Measurements from ENCODE around the gene DNASE2.
A peak's percentile ranks its signal among the peaks of the same experiment; 100 is the strongest.

The DNASE2 gene

DNA sequence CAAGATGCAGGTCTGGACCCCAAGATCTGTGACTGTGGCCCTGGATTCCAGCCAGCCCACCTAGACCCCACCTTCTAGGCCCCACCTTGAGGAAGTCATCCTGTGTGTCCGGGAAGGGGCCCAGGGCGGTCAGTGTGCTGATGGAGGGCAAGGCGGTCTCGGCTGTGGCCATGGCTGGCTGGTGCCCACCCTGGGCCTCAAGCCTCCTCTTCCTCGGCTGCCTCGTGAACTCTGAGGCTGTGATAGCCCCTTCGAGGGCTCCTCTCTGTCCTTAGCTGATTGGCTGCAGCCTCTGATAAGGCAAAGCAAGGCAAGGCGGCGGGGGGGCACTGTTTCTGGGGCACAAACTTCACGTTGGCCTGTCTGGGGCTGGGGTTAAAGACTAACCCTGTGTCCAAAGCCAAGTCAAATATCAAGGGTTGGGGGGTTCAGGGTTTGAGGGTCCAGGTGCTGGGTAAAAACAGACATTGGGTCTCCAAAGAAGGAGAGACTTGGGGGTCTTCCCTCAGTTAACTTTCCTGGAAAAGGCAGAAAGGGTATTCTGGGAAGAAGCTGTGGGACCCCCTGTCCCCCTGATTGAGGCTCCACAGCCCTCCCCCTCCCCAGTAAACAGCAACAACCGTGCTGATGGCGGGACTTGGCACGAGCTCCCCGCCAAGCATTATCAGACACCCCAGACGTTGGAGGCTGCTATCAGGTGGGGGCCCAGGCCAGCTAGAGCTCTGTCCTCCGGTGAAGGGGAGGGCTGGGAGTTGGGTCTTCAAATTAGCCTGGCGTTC is 5.9 kb upstream of the DNASE2 start, which contains the start of gene KLF1:
TSS of gene KLF1 (minus strand) at position 233 of the 779 bp plus-strand sequence. CDS start at position 172, 61 bp downstream.
- Histone ChIP-seq H3K4me3 (ENCODE audit: low read depth in 1 of 2, low read length in 2 of 2) (peak within 1 kb of the TSS; percentile 51 to 67), H3K9ac (ENCODE audit: low read depth in 1 of 2, low read length in 2 of 2) (peak within 1 kb of the TSS; percentile 6 to 38), H3K4me1 (ENCODE audit: control insufficient read depth in 1 of 2, insufficient read depth in 2 of 2, low read length in 2 of 2) (peaks cover 12 to 25% of the 10 kb centered on the region in 2 donors), H3K27me3 (ENCODE audit: control insufficient read depth in 1 of 2, insufficient read depth in 2 of 2, low read length in 2 of 2) (no peaks in the 10 kb centered on the region), H3K9me3 (ENCODE audit: control insufficient read depth in 1 of 2, low read length in 2 of 2) (peaks cover 8 to 13% of the 10 kb centered on the region in 2 donors), H3K27ac (ENCODE audit: low read depth, low read length) (no peak within 1 kb of the TSS), H3K36me3 (ENCODE audit: control insufficient read depth in 1 of 2, insufficient read depth in 2 of 2, low read length in 2 of 2) (no peaks in the 10 kb centered on the region)

DNA sequence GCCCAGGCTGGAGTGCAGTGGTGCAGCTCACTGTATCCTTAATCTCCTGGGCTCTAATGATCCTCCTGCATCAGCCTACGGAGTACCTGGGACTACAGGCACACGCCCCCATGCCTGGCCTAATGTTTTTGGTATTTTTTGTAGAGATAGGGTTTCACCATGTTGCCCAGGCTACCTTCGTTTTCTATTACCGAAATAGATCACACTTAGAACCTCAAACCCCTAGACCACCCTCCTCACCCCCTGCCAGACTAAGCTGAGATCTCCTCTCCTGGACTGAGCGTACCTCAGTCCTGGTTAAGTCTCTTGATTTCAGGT is 5.4 kb upstream of the DNASE2 start:
- no peak overlapping the region for H3K9ac ChIP-seq (ENCODE audit: low read depth in 1 of 2, low read length in 2 of 2)
- H3K4me1 ChIP-seq (ENCODE audit: control insufficient read depth in 1 of 2, insufficient read depth in 2 of 2, low read length in 2 of 2), result peaks cover 7 to 20% of the 10 kb centered on the region in 2 donors
- H3K4me3 ChIP-seq (ENCODE audit: low read depth in 1 of 2, low read length in 2 of 2), result no peak overlapping the region
- no peak overlapping the region for H3K27ac ChIP-seq (ENCODE audit: low read depth, low read length)
- H3K36me3 ChIP-seq (ENCODE audit: control insufficient read depth in 1 of 2, insufficient read depth in 2 of 2, low read length in 2 of 2), result no peaks in the 10 kb centered on the region
- peaks cover 8 to 13% of the 10 kb centered on the region in 2 donors for H3K9me3 ChIP-seq (ENCODE audit: control insufficient read depth in 1 of 2, low read length in 2 of 2)
- no peaks in the 10 kb centered on the region for H3K27me3 ChIP-seq (ENCODE audit: control insufficient read depth in 1 of 2, insufficient read depth in 2 of 2, low read length in 2 of 2)

DNA sequence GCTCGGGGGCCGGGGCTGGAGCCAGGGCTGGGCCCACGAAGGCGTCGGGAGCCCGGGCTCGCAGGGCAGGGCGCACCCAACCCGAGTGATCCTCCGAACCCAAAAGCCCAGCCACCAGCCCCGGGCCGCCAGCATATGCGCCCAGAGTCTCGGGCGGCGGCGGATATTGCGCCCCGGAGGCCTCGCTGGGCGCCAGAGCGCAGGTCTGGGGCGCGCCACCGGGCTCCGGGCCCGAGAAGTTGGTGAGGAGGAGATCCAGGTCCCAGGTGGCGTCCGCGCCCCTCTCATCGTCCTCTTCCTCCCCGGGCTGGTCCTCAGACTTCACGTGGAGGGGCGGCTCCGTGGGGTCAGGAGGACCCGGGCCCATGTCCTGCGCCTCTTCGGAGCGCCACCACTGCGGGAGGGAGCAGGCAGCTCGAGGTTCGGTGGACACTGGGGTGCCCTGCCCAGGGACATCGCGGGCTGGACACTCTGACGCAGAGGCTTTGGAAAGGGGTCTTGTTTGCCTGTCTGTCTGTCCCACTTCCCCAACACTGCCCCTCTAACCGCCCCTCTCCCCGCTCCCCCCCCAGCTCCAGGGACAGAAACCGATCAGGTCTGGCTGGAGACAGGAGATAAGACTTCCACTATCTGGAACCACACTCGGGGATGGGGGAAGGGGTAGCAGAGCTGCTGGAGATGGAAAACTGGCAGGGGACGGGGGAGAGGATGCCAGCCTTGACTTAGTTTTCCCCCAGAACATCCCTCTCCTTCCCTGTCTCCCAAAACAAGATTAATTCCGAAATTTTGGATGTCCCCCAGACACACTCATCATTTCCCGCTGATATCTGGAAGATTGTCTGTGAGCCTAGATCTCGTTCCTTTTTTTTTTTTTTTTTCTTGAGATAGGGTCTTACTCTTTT is 4.8 kb upstream of the DNASE2 start:
- H3K9ac ChIP-seq (ENCODE audit: low read depth in 1 of 2, low read length in 2 of 2), result peak overlapping the region; percentile 6 to 38
- H3K4me3 ChIP-seq (ENCODE audit: low read depth in 1 of 2, low read length in 2 of 2), result peak overlapping the region; percentile 51 to 67
- H3K27ac ChIP-seq (ENCODE audit: low read depth, low read length), result no peak overlapping the region
- H3K27me3 ChIP-seq (ENCODE audit: control insufficient read depth in 1 of 2, insufficient read depth in 2 of 2, low read length in 2 of 2), result no peaks in the 10 kb centered on the region
- no peaks in the 10 kb centered on the region for H3K36me3 ChIP-seq (ENCODE audit: control insufficient read depth in 1 of 2, insufficient read depth in 2 of 2, low read length in 2 of 2)
- H3K4me1 ChIP-seq (ENCODE audit: control insufficient read depth in 1 of 2, insufficient read depth in 2 of 2, low read length in 2 of 2), result peaks cover 4 to 14% of the 10 kb centered on the region in 2 donors
- H3K9me3 ChIP-seq (ENCODE audit: control insufficient read depth in 1 of 2, low read length in 2 of 2), result peaks cover 8 to 13% of the 10 kb centered on the region in 2 donors

DNA sequence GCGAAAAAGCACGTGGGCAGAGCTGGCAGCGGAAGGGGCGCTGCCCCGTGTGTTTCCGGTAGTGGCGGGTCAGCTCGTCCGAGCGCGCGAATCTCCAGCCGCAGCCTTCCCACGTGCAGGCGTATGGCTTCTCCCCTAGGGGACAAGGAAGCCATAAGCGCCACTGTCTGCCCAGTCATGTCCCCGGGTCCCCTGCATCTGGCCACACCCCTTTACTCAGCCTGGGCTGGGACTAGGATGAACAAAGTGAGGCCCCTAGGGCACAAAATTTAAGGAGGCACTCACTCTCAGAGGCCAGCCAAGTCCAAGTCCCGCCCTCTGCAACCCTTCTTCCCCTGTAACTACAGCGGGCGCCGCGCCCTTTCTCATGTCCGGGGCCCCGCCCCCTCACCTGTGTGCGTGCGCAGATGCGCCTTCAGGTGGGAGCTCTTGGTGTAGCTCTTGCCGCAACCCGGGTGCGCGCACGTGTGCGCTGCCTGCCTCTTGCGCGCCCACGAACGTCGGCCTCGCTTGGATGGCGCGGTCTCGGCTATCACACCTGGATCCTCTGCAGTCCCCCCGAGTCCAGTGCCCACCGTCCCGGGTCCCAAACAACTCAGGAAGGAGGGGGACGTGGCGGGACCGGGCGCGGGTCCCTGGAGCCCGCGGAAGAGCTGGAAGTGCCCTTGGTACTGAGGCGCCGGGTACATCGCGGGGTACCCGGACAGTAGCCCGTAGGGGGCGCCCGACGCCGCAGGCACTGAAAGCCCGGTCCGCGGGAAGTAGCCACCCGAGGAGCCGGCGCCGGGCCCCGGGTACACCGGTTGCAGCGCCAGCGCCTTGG is 3.9 kb upstream of the DNASE2 start:
- Histone ChIP-seq H3K27me3 (ENCODE audit: control insufficient read depth in 1 of 2, insufficient read depth in 2 of 2, low read length in 2 of 2) (no peaks in the 10 kb centered on the region), H3K27ac (ENCODE audit: low read depth, low read length) (no peak overlapping the region), H3K9ac (ENCODE audit: low read depth in 1 of 2, low read length in 2 of 2) (peak overlapping the region; percentile 6 to 38), H3K36me3 (ENCODE audit: control insufficient read depth in 1 of 2, insufficient read depth in 2 of 2, low read length in 2 of 2) (no peaks in the 10 kb centered on the region), H3K4me1 (ENCODE audit: control insufficient read depth in 1 of 2, insufficient read depth in 2 of 2, low read length in 2 of 2) (peaks cover 0 to 18% of the 10 kb centered on the region in 2 donors), H3K4me3 (ENCODE audit: low read depth in 1 of 2, low read length in 2 of 2) (peak overlapping the region; percentile 61 to 67), H3K9me3 (ENCODE audit: control insufficient read depth in 1 of 2, low read length in 2 of 2) (peaks cover 8 to 13% of the 10 kb centered on the region in 2 donors)

DNA sequence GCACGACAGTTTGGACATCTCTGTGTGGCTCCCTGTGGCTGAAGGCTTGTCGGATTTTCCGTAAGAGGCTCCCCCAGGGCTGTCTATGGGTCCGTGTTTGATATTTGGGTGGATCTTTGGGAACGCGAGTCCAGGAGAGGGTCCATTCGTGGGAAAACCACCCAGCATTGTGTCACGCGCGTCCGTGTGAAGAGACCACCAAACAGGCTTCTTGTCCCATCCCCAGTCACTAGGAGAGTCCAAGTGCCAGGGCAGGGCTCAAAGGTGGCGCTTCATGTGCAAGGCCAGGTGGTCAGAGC is 3.3 kb upstream of the DNASE2 start:
- Histone ChIP-seq H3K27ac (ENCODE audit: low read depth, low read length) (no peak overlapping the region), H3K4me1 (ENCODE audit: control insufficient read depth in 1 of 2, insufficient read depth in 2 of 2, low read length in 2 of 2) (peaks cover 0 to 18% of the 10 kb centered on the region in 2 donors), H3K36me3 (ENCODE audit: control insufficient read depth in 1 of 2, insufficient read depth in 2 of 2, low read length in 2 of 2) (no peaks in the 10 kb centered on the region), H3K9ac (ENCODE audit: low read depth in 1 of 2, low read length in 2 of 2) (no peak overlapping the region), H3K27me3 (ENCODE audit: control insufficient read depth in 1 of 2, insufficient read depth in 2 of 2, low read length in 2 of 2) (no peaks in the 10 kb centered on the region), H3K4me3 (ENCODE audit: low read depth in 1 of 2, low read length in 2 of 2) (peak overlapping the region; percentile 61 to 67), H3K9me3 (ENCODE audit: control insufficient read depth in 1 of 2, low read length in 2 of 2) (peaks cover 8 to 13% of the 10 kb centered on the region in 2 donors)

DNA sequence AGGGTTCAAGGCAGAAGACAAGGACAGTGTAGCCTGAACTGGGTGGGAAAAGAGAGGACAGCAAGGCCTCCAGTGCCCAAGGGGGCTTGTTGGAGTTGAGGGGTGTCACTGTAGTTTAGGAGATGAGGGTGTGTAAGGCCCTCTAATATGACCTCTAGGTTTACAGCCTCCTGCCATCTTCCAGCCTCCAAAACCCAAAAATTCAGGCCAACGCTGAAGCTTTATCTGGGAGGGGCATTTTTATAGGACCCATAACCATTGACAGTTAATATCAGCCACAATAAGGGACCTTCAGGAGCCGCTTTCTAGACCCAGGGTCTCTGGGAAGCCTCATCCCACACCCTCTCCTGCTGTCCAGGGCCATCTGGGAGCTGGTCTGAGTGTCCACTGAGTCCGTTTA is 3.0 kb upstream of the DNASE2 start:
- Histone ChIP-seq H3K4me3 (ENCODE audit: low read depth in 1 of 2, low read length in 2 of 2) (peak overlapping the region in 1 of 2 donors; percentile 61), H3K27ac (ENCODE audit: low read depth, low read length) (no peak overlapping the region), H3K36me3 (ENCODE audit: control insufficient read depth in 1 of 2, insufficient read depth in 2 of 2, low read length in 2 of 2) (no peaks in the 10 kb centered on the region), H3K4me1 (ENCODE audit: control insufficient read depth in 1 of 2, insufficient read depth in 2 of 2, low read length in 2 of 2) (peaks cover 0 to 18% of the 10 kb centered on the region in 2 donors), H3K27me3 (ENCODE audit: control insufficient read depth in 1 of 2, insufficient read depth in 2 of 2, low read length in 2 of 2) (no peaks in the 10 kb centered on the region), H3K9ac (ENCODE audit: low read depth in 1 of 2, low read length in 2 of 2) (no peak overlapping the region), H3K9me3 (ENCODE audit: control insufficient read depth in 1 of 2, low read length in 2 of 2) (peaks cover 8 to 13% of the 10 kb centered on the region in 2 donors)

DNA sequence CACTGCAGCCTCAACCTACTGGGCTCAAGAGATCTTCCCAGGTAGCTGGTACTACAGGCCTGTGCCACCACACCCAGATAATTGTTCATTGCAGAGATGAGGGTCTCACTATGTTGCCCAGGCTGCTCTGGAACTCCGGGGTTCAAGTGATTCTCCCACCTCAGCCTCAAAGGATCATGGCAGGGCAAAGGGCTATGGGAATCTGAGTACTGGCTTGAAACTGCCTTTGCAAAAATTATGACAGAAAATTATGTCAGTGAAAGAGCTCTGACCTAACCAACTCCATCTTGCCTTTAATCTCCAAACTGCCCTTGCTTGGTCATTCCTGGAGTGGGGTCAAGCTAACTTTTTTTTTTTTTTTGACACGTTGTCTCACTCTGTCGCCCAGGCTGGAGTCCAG is 1.3 kb upstream of the DNASE2 start:
- H3K9me3 ChIP-seq (ENCODE audit: control insufficient read depth in 1 of 2, low read length in 2 of 2), result peaks cover 8 to 13% of the 10 kb centered on the region in 2 donors
- peaks cover 3 to 7% of the 10 kb centered on the region in 2 donors for H3K36me3 ChIP-seq (ENCODE audit: control insufficient read depth in 1 of 2, insufficient read depth in 2 of 2, low read length in 2 of 2)
- H3K4me3 ChIP-seq (ENCODE audit: low read depth in 1 of 2, low read length in 2 of 2), result no peak overlapping the region
- no peak overlapping the region for H3K27ac ChIP-seq (ENCODE audit: low read depth, low read length)
- H3K27me3 ChIP-seq (ENCODE audit: control insufficient read depth in 1 of 2, insufficient read depth in 2 of 2, low read length in 2 of 2), result no peaks in the 10 kb centered on the region
- H3K4me1 ChIP-seq (ENCODE audit: control insufficient read depth in 1 of 2, insufficient read depth in 2 of 2, low read length in 2 of 2), result peaks cover 0 to 18% of the 10 kb centered on the region in 2 donors
- no peak overlapping the region for H3K9ac ChIP-seq (ENCODE audit: low read depth in 1 of 2, low read length in 2 of 2)

DNA sequence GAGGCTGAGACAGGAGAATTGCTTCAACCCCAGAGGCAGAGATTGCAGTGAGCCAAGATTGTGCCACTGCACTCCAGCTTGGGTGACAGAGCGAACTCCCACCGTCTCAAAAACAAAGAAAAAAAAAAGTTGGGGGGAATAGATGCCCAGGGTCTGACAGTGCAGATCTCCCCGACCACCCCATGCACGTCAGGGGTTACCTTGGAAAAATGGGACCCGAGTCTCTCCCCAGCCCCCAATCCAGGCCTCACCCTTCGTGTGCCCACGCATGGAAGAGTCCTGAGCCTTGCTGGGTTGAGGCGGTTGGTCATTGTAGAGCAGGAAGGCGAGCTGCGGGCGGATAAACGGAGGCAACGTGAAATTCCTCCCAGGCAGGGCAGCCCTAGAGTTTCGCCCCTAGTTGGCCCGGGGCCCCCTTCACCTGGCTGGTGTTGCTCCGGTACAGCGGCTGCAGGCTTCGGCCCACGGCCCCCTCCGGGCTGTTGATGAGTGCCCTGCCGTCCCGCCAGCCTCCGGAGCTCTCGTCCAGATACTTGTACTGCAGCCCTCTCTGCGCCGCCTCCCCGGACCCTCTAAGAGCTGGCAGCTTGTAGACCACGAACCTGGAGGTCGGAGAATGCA is 588 bp downstream of the DNASE2 start:
- Histone ChIP-seq H3K9me3 (ENCODE audit: control insufficient read depth in 1 of 2, low read length in 2 of 2) (peaks cover 8 to 13% of the 10 kb centered on the region in 2 donors), H3K27me3 (ENCODE audit: control insufficient read depth in 1 of 2, insufficient read depth in 2 of 2, low read length in 2 of 2) (no peaks in the 10 kb centered on the region), H3K4me1 (ENCODE audit: control insufficient read depth in 1 of 2, insufficient read depth in 2 of 2, low read length in 2 of 2) (peaks cover 0 to 16% of the 10 kb centered on the region in 2 donors), H3K9ac (ENCODE audit: low read depth in 1 of 2, low read length in 2 of 2) (peak overlapping the region; percentile 81 to 92), H3K36me3 (ENCODE audit: control insufficient read depth in 1 of 2, insufficient read depth in 2 of 2, low read length in 2 of 2) (peaks cover 3 to 11% of the 10 kb centered on the region in 2 donors), H3K4me3 (ENCODE audit: low read depth in 1 of 2, low read length in 2 of 2) (peak overlapping the region; percentile 85 to 94), H3K27ac (ENCODE audit: low read depth, low read length) (peak overlapping the region; percentile 73)

DNA sequence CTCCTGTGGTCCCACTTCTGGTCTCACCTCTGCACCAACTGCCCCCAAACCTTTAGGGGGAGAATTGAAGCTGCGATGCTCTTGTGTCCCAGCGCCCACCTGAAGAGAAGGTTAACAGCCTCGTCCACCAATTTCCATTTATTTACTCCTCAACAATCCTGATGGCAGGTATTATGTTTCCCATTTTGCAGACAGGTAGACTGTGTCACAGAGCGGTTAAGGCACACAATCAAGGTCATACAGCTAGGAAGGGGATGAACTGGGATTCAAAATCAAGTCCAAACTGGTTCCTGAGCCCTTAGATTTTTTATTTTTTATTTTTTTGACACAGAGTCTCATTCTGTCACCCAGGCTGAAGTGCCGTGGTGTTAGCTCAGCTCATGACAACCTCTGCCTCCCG is 6.2 kb downstream of the DNASE2 start:
- Histone ChIP-seq H3K4me1 (ENCODE audit: control insufficient read depth in 1 of 2, insufficient read depth in 2 of 2, low read length in 2 of 2) (no peaks in the 10 kb centered on the region), H3K4me3 (ENCODE audit: low read depth in 1 of 2, low read length in 2 of 2) (no peak overlapping the region), H3K27me3 (ENCODE audit: control insufficient read depth in 1 of 2, insufficient read depth in 2 of 2, low read length in 2 of 2) (no peaks in the 10 kb centered on the region), H3K36me3 (ENCODE audit: control insufficient read depth in 1 of 2, insufficient read depth in 2 of 2, low read length in 2 of 2) (peaks cover 3 to 18% of the 10 kb centered on the region in 2 donors), H3K9me3 (ENCODE audit: control insufficient read depth in 1 of 2, low read length in 2 of 2) (no peaks in the 10 kb centered on the region), H3K9ac (ENCODE audit: low read depth in 1 of 2, low read length in 2 of 2) (no peak overlapping the region), H3K27ac (ENCODE audit: low read depth, low read length) (no peak overlapping the region)
